C4-2B (cell line): ENCODE measurements around the gene SBK3.

Source experiments
- H3K27ac ChIP-seq: fragments of 450-650 bp; 2 replicates; pipeline ENCODE4 v1.5.1; 2017
- ZFX ChIP-seq: fragments of 450-650 bp; IDR thresholded peaks from 2 replicates; pipeline ENCODE4 v1.6.1; 2017
- TF ChIP-seq, protein P1 (sequence below): fragments of 450-650 bp; conservative IDR thresholded peaks from 2 replicates; pipeline ENCODE4 v1.5.1; 2017; ENCODE audit warnings: mild to moderate bottlenecking

Gene SBK3

DNA sequence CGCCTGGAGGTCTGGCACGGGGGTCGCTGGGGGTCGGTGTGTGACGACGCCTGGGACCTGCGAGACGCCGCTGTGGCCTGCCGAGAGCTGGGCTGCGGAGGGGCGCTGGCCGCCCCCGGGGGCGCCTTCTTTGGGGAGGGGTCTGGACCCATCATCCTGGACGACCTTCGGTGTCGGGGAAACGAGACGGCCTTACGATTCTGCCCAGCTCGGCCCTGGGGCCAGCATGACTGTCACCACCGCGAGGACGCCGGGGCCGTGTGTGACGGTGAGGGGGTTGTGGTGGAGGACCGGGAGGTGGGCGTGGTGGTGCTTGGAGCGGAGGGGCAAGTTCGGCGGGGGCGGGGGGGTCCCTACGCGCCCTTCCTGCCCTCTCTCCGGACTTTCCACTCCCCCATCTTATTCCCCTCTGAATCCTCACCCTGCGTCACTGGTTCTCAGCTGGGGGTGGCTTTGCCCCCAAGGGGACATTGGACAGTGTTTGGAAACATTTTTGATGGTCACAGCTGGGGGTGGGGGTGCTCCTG is 51.6 kb downstream of the SBK3 start:
- TF ChIP-seq, protein P1, sequence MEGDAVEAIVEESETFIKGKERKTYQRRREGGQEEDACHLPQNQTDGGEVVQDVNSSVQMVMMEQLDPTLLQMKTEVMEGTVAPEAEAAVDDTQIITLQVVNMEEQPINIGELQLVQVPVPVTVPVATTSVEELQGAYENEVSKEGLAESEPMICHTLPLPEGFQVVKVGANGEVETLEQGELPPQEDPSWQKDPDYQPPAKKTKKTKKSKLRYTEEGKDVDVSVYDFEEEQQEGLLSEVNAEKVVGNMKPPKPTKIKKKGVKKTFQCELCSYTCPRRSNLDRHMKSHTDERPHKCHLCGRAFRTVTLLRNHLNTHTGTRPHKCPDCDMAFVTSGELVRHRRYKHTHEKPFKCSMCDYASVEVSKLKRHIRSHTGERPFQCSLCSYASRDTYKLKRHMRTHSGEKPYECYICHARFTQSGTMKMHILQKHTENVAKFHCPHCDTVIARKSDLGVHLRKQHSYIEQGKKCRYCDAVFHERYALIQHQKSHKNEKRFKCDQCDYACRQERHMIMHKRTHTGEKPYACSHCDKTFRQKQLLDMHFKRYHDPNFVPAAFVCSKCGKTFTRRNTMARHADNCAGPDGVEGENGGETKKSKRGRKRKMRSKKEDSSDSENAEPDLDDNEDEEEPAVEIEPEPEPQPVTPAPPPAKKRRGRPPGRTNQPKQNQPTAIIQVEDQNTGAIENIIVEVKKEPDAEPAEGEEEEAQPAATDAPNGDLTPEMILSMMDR: no peak
- no peak for TF ChIP-seq ZFX
- H3K27ac ChIP-seq: no peak overlapping the region

DNA sequence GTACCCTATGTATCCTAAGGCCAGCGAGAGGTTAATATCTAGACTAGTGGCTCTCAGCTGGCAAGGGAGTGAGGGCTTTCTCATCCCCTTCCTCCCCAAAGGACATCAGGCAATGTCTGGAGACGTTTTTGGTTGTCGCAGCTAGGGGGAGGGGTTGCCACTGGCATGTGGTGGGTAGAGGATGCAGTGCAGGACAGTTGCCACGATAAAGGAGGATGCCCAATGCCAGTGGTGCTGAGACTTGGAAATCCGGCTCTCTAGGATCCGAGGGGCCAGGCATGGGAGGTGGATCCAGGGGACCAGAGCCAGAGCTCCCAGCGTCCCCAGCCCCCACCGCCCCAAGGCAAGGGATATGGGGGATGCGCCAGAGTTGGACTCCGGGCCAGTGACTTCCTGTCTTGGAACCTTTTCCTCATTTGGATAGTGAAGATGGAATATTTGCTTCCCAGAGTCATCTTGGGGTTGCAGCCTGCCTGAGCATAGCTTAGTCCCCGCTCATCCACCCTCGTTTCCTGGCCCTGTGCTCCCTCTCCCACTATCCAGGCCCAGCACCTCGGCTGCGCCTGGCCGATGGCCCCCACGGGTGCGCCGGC is 52.2 kb downstream of the SBK3 start:
- H3K27ac ChIP-seq: no peak overlapping the region
- TF ChIP-seq ZFX: no peak
- TF ChIP-seq, protein P1: no peak

DNA sequence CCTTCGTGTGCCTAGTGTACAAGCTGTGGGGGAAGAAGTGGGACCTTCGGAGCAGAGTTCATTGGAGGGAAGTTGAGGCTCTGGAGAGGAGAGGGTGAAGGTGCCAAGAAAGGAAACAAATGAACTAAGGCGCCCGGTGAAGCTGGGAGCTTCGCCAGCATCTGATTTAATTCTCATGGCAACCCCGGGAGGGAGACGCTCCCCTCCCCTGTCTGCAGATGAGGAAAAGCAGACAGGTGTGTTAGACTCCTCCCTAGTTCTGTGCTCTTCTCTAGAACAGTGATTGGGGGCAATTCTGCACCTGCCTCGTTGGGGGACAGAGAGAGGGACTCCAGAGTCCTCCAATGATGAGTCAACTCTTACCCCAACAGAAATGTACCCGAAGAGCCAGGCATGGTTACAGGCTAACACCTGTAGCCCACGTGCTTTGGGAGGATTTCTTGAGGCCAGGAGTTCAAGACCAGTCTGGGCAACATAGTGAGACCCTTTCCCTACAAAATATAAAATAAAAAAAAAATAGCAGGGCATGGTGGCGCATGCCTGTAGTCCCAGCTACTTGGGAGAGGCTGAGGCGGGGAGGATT is 52.9 kb downstream of the SBK3 start:
- TF ChIP-seq, protein P1: no peak
- no peak for TF ChIP-seq ZFX
- H3K27ac ChIP-seq: no peak overlapping the region

DNA sequence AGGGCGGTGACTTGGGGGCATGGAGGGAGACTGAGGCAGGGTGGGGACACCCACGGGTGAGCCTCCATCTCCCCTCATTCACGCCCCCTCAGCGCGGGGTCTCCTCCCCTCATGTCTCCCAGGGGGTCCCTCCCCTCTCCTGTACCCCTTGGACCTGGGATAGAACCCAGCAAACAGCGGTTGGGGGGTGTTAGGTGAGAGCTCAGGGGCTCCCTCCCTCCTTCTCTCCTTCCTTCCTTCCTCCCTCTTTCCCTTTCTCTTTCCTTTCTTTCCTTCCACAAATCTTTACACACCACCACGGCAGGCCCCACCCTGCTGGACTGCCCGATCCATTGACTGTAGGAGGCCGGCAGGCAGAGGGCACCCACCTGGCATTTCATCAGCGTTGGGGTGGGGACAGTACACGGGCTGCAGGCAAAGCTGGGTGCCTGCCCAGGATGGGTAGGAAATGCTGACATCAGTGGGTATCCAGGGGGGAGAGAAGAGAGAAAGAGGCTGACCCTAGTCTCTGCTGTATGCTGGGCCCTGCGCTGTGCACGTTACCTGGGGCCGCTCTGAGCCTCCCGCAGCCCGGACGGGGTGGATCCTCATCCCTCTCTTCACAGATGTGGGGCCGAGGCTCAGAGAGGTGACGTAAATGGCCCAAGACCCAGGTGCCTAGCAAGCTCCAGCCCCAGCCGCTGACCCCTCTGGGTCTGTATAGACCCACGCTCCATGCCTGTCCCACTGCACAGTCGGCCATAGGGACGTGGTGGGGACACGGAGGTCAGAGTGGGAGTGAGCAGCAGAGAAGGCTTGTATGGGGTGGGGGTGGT is 53.6 kb downstream of the SBK3 start:
- no peak for TF ChIP-seq ZFX
- TF ChIP-seq, protein P1: no peak
- H3K27ac ChIP-seq: no peak overlapping the region
